GM18951 (cell line): ENCODE data around the gene NR2E1.

ENCODE experiments used
- POLR2A ChIP-seq: IDR thresholded peaks from 4 replicates; pipeline ENCODE4 v1.6.1; 2011; ENCODE audit warnings: mild to moderate bottlenecking; ENCODE audit not compliant: insufficient read length, insufficient read depth; ENCODE audit errors: extremely low read depth
- in situ Hi-C: fragments of 300-500 bp; cut with MboI; formaldehyde crosslinking; loops from one replicate; pipeline ENCODE4 v1.12.0; 2022; ENCODE audit warnings: low sequenced_read_pairs, mixed read lengths, inconsistent platforms; ENCODE audit not compliant: unreplicated experiment

Gene NR2E1

GRCh38 chr6:108222504-108222903 lies 56.7 kb downstream of the NR2E1 start:
- TF ChIP-seq POLR2A = no peak

DNA sequence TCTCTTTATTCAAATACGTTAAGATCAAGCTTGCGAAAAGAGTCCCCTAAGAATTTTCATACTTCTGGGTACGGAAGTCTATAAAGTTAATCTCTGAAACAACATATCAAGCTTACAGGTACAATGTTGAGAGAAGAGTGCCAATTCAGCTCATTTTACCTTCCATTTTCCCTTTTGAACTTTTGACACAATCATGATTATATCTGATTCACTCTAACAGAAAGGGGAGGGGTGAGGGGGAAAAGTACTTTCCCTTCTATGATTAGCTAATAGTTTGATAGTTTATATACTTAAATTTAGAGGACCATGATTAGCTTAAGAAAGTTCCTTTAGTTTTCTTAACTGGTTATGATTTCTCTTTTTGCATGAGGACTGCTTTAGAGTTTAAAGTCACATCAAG lies 61.5 kb downstream of the NR2E1 start:
- in situ Hi-C loops = no loop called here

More at GRCh38 chr6:108222504-108222903, 56.7 kb downstream of the NR2E1 start:
- in situ Hi-C loops = no loop called here

DNA sequence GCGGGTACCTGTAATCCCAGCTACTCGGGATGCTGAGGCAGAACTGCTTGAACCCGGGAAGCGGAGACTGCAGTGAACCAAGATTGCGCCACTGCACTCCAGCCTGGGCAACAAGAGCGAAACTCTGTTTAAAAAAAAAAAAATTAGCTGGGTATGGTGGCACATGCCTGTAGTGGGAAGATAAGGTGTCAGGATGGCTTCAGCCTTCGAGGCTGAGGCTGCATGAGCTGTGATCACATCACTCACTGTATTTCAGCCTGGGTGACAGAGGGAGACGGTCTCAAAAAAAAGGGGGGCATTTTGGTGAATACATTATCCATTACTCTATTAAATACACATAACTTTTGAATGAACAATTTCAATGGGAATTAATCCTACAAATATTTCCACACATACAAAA lies 62.6 kb downstream of the NR2E1 start:
- in situ Hi-C loops = no loop called here
- TF ChIP-seq POLR2A = no peak

More for the DNA sequence above, 61.5 kb downstream of the NR2E1 start:
- no peak for TF ChIP-seq POLR2A

- TF ChIP-seq POLR2A = no peak
- in situ Hi-C loops = loop anchor here (10.0 kb wide), 1 partner anchor 130 kb away; no protein-coding TSS in a partner anchor
Observed at GRCh38 chr6:108235127-108235526, 69.3 kb downstream of the NR2E1 start.

- TF ChIP-seq POLR2A = no peak
- in situ Hi-C loops = loop anchor here (10.0 kb wide), 1 partner anchor 128 kb away; no protein-coding TSS in a partner anchor
Observed at GRCh38 chr6:108236791-108237190, 71.0 kb downstream of the NR2E1 start.

DNA sequence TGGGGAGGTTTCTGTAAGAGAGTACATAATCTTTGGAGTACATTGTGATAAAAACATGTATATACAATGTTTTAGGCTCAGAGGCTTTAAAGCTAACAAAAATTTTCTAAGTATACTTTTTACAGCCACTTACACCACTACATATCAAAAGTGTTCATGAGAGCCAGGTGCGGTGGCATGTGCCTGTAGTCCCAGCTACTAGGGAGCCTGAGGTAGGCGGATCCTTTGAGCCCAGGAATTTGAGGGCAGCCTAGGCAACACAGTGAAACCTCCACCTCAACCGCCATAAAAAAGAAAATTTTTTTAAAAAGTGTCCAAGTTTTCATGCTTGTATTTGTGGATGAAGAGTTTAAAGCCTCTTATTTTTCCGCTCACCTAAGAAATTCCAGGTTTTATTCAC lies 72.5 kb downstream of the NR2E1 start:
- no peak for TF ChIP-seq POLR2A
- in situ Hi-C loops = loop anchor here (10.0 kb wide), 1 partner anchor 126 kb away; no protein-coding TSS in a partner anchor
